SK-N-MC (cell line): ENCODE data around the gene SDK2.

ENCODE experiments used
- DNase-seq: peaks from one replicate; pipeline ENCODE4 v3.0.0-alpha.2; 2011; ENCODE audit warnings: low read depth, low spot score
- H3K27ac ChIP-seq: fragments of 200-600 bp; sonication (generic); 2 replicates; pipeline ENCODE4 v1.5.1; 2016; ENCODE audit warnings: mixed run types
- H3K36me3 ChIP-seq: fragments of 200-600 bp; sonication (generic); 2 replicates; pipeline ENCODE4 v1.6.1; 2017; ENCODE audit warnings: antibody characterized with exemption, low read length, mixed read lengths; ENCODE audit not compliant: insufficient read depth
- H3K4me3 ChIP-seq: fragments of 200-600 bp; sonication (generic); 2 replicates; pipeline ENCODE4 v1.5.1; 2016
- H3K9ac ChIP-seq: fragments of 200-600 bp; sonication (generic); 2 replicates; pipeline ENCODE4 v1.8.0; 2017; ENCODE audit warnings: mixed run types, mixed read lengths; ENCODE audit not compliant: insufficient read length
- H3K9me3 ChIP-seq: fragments of 200-600 bp; sonication (generic); 2 replicates; pipeline ENCODE4 v1.6.1; 2017; ENCODE audit warnings: low read depth, mild to moderate bottlenecking, antibody characterized with exemption, low read length, moderate library complexity, mixed read lengths
- EZH2 ChIP-seq: fragments of 200-600 bp; sonication (generic); IDR thresholded peaks from one replicate; pipeline ENCODE4 v1.6.1; 2017; ENCODE audit warnings: antibody characterized with exemption
- FOXP2 ChIP-seq: optimal IDR thresholded peaks from 2 replicates; pipeline ENCODE3; 2011; ENCODE audit warnings: mild to moderate bottlenecking, moderate library complexity; ENCODE audit not compliant: insufficient read depth; ENCODE audit errors: extremely low read length, control extremely low read depth
- POLR2AphosphoS5 ChIP-seq: IDR thresholded peaks from 2 replicates; pipeline ENCODE4 v1.6.1; 2012; ENCODE audit warnings: mild to moderate bottlenecking, low read depth, low read length, borderline replicate concordance

The SDK2 gene

DNA sequence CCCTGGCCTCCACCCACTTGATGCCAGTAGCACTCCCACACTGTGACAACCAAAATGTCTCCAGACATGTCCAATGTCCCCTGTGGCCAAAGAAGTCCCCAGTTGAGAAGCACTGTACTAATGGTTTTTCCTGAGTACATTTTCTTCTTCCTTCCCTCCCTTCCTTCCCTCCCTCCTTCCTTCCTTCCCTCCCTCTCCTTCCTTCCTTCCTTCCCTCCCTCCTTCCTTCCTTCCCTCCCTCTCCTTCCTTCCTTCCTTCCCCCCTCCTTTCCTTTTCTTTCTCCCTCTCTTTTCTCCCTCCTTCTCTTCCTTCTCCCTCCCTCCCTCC, 255.7 kb downstream of the SDK2 start:
- no peak overlapping the region for H3K9ac ChIP-seq
- H3K27ac ChIP-seq = no peak overlapping the region
- no peaks in the 10 kb centered on the region for H3K9me3 ChIP-seq
- TF ChIP-seq FOXP2 (no peak), POLR2AphosphoS5 (no peak), EZH2 (no peak)
- no peak for DNase-seq
- no peak overlapping the region for H3K4me3 ChIP-seq
- H3K36me3 ChIP-seq = no peaks in the 10 kb centered on the region

DNA sequence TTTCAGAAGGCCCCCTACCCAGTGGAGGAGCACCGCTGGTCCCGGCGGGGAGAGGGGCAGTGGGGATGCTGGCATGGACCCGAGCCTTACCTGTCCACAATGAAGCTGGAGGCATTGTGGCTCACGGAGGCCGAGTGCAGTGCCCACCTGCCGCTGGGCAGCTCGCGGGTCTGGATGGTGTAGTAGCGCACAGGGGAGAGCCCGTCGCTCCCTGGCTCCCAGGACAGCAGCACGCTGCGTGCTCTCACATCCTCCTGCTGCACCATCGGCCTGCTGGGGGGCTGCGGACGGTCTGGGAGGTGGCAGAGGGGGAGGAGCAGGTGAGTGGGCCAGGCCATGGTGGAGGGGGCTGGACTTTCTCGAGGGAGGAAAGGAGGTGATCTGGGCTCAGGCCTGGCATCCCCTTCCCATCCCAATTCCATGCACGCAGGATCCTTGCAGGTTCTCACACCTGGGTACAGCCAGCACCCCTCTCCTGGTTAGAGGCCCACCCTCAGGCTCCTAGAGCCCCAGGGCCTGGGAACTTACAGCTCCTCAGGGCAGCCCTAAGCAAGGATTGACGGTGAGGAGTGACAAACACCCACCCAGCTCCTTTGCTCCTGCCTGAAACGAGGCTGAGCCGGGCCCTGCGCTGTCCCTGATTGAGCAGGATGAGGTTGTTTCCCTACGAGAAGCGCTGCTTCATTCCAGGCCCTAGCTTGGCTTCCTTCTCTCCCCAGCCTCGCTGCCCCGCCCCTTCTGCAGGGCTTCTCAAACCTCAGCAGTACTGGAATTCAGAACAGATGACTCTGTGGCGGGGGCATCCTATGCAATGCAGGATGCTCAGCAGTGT, 256.3 kb downstream of the SDK2 start:
- Histone ChIP-seq H3K4me3 (no peak overlapping the region), H3K9ac (no peak overlapping the region), H3K9me3 (no peaks in the 10 kb centered on the region), H3K36me3 (no peaks in the 10 kb centered on the region), H3K27ac (no peak overlapping the region)
- no peak for DNase-seq
- TF ChIP-seq FOXP2 = no peak
- no peak for TF ChIP-seq POLR2AphosphoS5
- no peak for TF ChIP-seq EZH2

DNA sequence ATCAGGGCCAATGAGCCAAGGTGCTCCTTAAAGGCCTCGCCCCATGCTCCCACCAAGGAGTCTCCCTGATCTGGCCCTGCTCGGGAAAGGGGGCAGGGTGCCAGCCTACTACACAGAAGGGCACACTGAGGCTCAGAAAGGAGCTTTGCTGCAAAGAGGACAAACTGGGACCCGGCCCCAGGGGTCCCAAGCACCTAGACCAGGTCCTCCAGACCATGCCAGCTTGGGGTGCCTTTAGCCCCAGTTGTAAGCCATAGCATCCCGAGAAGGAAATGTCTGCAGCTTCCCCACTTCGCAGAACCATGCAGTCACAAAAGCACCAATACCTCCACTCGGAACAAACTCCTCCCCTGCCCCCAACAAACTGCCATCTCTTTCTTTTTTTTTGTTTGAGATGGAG, 257.7 kb downstream of the SDK2 start:
- TF ChIP-seq POLR2AphosphoS5 = no peak
- no peak for TF ChIP-seq EZH2
- no peak for TF ChIP-seq FOXP2
- H3K36me3 ChIP-seq = no peaks in the 10 kb centered on the region
- H3K4me3 ChIP-seq = no peak overlapping the region
- no peak for DNase-seq
- no peaks in the 10 kb centered on the region for H3K9me3 ChIP-seq
- H3K9ac ChIP-seq = no peak overlapping the region
- no peak overlapping the region for H3K27ac ChIP-seq

- Histone ChIP-seq H3K9me3 (no peaks in the 10 kb centered on the region), H3K27ac (no peak overlapping the region)
- TF ChIP-seq POLR2AphosphoS5 (no peak), EZH2 (no peak), FOXP2 (no peak)
Observed at GRCh38 chr17:73384926-73385325, 259.3 kb downstream of the SDK2 start.

GRCh38 chr17:73380439-73381106, 263.7 kb downstream of the SDK2 start:
- H3K4me3 ChIP-seq = no peak overlapping the region
- TF ChIP-seq POLR2AphosphoS5 = no peak
- H3K9ac ChIP-seq = no peak overlapping the region
- DNase-seq = no peak
- no peak overlapping the region for H3K27ac ChIP-seq
- no peaks in the 10 kb centered on the region for H3K9me3 ChIP-seq
- no peaks in the 10 kb centered on the region for H3K36me3 ChIP-seq

More at GRCh38 chr17:73384926-73385325, 259.3 kb downstream of the SDK2 start:
- no peaks in the 10 kb centered on the region for H3K36me3 ChIP-seq
- DNase-seq = no peak
- no peak overlapping the region for H3K9ac ChIP-seq
- no peak overlapping the region for H3K4me3 ChIP-seq

GRCh38 chr17:73379826-73380225, 264.4 kb downstream of the SDK2 start:
- H3K27ac ChIP-seq = no peak overlapping the region
- H3K9ac ChIP-seq = no peak overlapping the region
- H3K4me3 ChIP-seq = no peak overlapping the region
- DNase-seq = no peak
- H3K9me3 ChIP-seq = no peaks in the 10 kb centered on the region
- no peaks in the 10 kb centered on the region for H3K36me3 ChIP-seq
- no peak for TF ChIP-seq FOXP2
- TF ChIP-seq EZH2 = no peak
- no peak for TF ChIP-seq POLR2AphosphoS5

- no peak overlapping the region for H3K27ac ChIP-seq
- no peak overlapping the region for H3K4me3 ChIP-seq
- no peaks in the 10 kb centered on the region for H3K36me3 ChIP-seq
- H3K9me3 ChIP-seq = no peaks in the 10 kb centered on the region
- no peak overlapping the region for H3K9ac ChIP-seq
- no peak for TF ChIP-seq EZH2
- TF ChIP-seq POLR2AphosphoS5 = no peak
- TF ChIP-seq FOXP2 = no peak
- DNase-seq = no peak
Observed at GRCh38 chr17:73378974-73379470, 265.2 kb downstream of the SDK2 start.

GRCh38 chr17:73376636-73377035, 267.6 kb downstream of the SDK2 start:
- no peak for DNase-seq
- no peaks in the 10 kb centered on the region for H3K36me3 ChIP-seq
- no peaks in the 10 kb centered on the region for H3K9me3 ChIP-seq
- no peak for TF ChIP-seq FOXP2
- TF ChIP-seq EZH2 = no peak
- no peak for TF ChIP-seq POLR2AphosphoS5
- no peak overlapping the region for H3K4me3 ChIP-seq
- no peak overlapping the region for H3K27ac ChIP-seq
- no peak overlapping the region for H3K9ac ChIP-seq
